Heart right ventricle (tissue), 16 donors: ENCODE measurements around the gene FCHSD2. TPM values are rescaled to one million over a fixed set of nuclear protein-coding genes. Genes with fewer than 3 reads are reported as not detected.

Source experiments
- ATAC-seq, 8 donors: fragments of 200-7000 bp; cut with Tn5 transposase; one replicate each; pipeline ENCODE4 v1.9.1; 2020; ENCODE audit warnings: mild to moderate bottlenecking in 8 of 8, moderate library complexity in 8 of 8, moderate number of reproducible peaks in 1 of 8
- DNase-seq, 2 donors: peaks; one replicate each; pipeline ENCODE4 v3.0.0-alpha.2; 2020
- H3K27ac ChIP-seq, 10 donors: fragments of 200-600 bp; sonication (generic) in 2 of 10; one replicate each; pipeline versions ENCODE4 v1.5.0 to v1.8.0; 2020 to 2022; ENCODE audit warnings: mild to moderate bottlenecking in 3 of 10
- H3K27me3 ChIP-seq, 7 donors: fragments of 200-600 bp; one replicate each; pipeline ENCODE4 v1.8.0; 2021 to 2022; ENCODE audit warnings: mild to moderate bottlenecking in 2 of 7
- H3K36me3 ChIP-seq, 9 donors: fragments of 200-600 bp; sonication (generic) in 1 of 9; one replicate each; pipeline versions ENCODE4 v1.5.0 to v1.8.0; 2020 to 2022; ENCODE audit warnings: mild to moderate bottlenecking in 2 of 9
- H3K4me1 ChIP-seq, 9 donors: fragments of 200-600 bp; sonication (generic) in 1 of 9; one replicate each; pipeline versions ENCODE4 v1.5.0 to v1.8.0; 2020 to 2022; ENCODE audit warnings: mild to moderate bottlenecking in 4 of 9
- H3K4me3 ChIP-seq, 10 donors: fragments of 200-600 bp; sonication (generic) in 2 of 10; one replicate each; pipeline versions ENCODE4 v1.5.0 to v1.8.0; 2020 to 2022; ENCODE audit warnings: mild to moderate bottlenecking in 7 of 10, moderate library complexity in 2 of 10
- H3K9me3 ChIP-seq, 11 donors: fragments of 200-600 bp in 10 of 11; sonication (generic) in 2 of 11; one replicate each; pipeline versions ENCODE4 v1.5.0 to v1.8.0; 2013 to 2022; ENCODE audit warnings: mild to moderate bottlenecking in 2 of 11, control low read depth in 1 of 11, moderate library complexity in 1 of 11
- CTCF ChIP-seq, 9 donors: fragments of 200-600 bp; sonication (generic) in 2 of 9; IDR thresholded peaks; one replicate each; pipeline versions ENCODE4 v1.5.0 to v1.8.0; 2021 to 2022; ENCODE audit warnings: antibody characterized with exemption in 9 of 9, mild to moderate bottlenecking in 5 of 9, moderate library complexity in 1 of 9
- WGBS, 2 donors: extraction: QIAGEN DNeasy Blood & Tissue Kit; methylation state at CpG; one replicate each; pipeline ENCODE4 v1.1.7; 2013; ENCODE audit warnings: inconsistent platforms in 1 of 2; 5-methylcytosine and 5-hydroxymethylcytosine counted together
- intact Hi-C, 10 donors: fragments of 100-400 bp; cut with DNase I; formaldehyde crosslinking; loops; one replicate each; pipeline versions ENCODE4 v1.11.1 to v1.14.2; 2022
- polyA plus RNA-seq, 2 donors: library from polyadenylated mRNA; stranded (reverse); fragments of 200-250 nt; gene quantifications; one replicate each; pipeline ENCODE4 v1.2.3, GENCODE V29; 2013
- total RNA-seq, 10 donors: library from RNA; stranded (reverse); fragmentation: NEBNext Ultra II Directional in 3 of 10; extraction: Animal tissue kit (Norgen Biotek cat#: 25700) in 3 of 10; gene quantifications; one replicate each; pipeline versions ENCODE4 v1.2.1 to v1.2.4, GENCODE V29; 2021 to 2023
- donor health status: Arrhythmogenic right ventricular cardiomyopathy.
- donor health status: ischemic (EF 13 %, LVEDD 7.1; RV severe dilation, severe dysfunction).
- donor health status: healthy with polysubstance abuse.
- donor health status: DM: no; HTN: yes; CAD: no.
- donor health status: DM: no; HTN: no; CAD: no.
- donor health status: ischemic (EF 25% LVEDD 6.9; RV normal size, moderate dysfunction).
- donor health status: ischemic (EF 25% LVEDD 5.7; RV mildly dilated, moderate dysfunction).
- donor health status: healthy.
- donor health status: DM: yes; HTN: yes; CAD: no.
- donor health status: Ischemic cardiomyopathy.
- donor health status: ischemic (EF 35%, LVEDD 5.7; RV mildly dilated, moderate dysfunction).
- donor health status: nonischemic (EF 11% LVEDD 7.7; RV severe dilation, severe dysfunction).
- donor health status: DM: yes; HTN: yes; CAD: no.
- donor health status: PGD.
- donor health status: ischemic (EF 29% LVEDD 5.4; RV normal size, mild dysfunction).
- donor health status: nonischemic (EF 23%, LVEDD 6.1; RV moderate dilation, normal function).

The FCHSD2 gene
- total and polyA plus RNA-seq, 12 donors: 16.1 to 48.4 (median 37.5) TPM

- WGBS, 2 donors: 40 to 59% methylated on average over 4 of the region's 4 CpGs
- DNase-seq (peak in 1 of 2 donors; percentile 62), ATAC-seq (peak; percentile 57 to 87 (median 77))
- no peak for TF ChIP-seq CTCF (IDR thresholded peaks at IDR 0.05)
- no peaks in the 10 kb centered on the region for H3K9me3 ChIP-seq
- H3K4me3 ChIP-seq: no peak overlapping the region
- peaks cover 0 to 87% (median 19%) of the 10 kb centered on the region in 9 donors for H3K36me3 ChIP-seq
- peaks cover 9 to 57% (median 35%) of the 10 kb centered on the region in 9 donors for H3K4me1 ChIP-seq
- no peaks in the 10 kb centered on the region for H3K27me3 ChIP-seq
- intact Hi-C loops: no loop called here
- peak overlapping the region in 9 of 10 donors; percentile 21 to 78 (median 54) for H3K27ac ChIP-seq
These were observed 297.8 kb downstream of the FCHSD2 start for GRCh38 chr11:72844356-72844755.

- Histone ChIP-seq H3K27ac (peak overlapping the region; percentile 30 to 78 (median 67)), H3K4me3 (no peak overlapping the region), H3K27me3 (no peaks in the 10 kb centered on the region), H3K9me3 (no peaks in the 10 kb centered on the region), H3K4me1 (peaks cover 9 to 62% (median 44%) of the 10 kb centered on the region in 9 donors), H3K36me3 (peaks cover 0 to 90% (median 19%) of the 10 kb centered on the region in 9 donors)
- DNase-seq (no peak), ATAC-seq (peak in 6 of 8 donors; percentile 28 to 57 (median 31))
- TF ChIP-seq CTCF (IDR thresholded peaks at IDR 0.05): no peak
- WGBS, 2 donors: 59 to 64% methylated on average over 14 of the region's 14 CpGs
- intact Hi-C loops: no loop called here
These were observed 299.3 kb downstream of the FCHSD2 start for GRCh38 chr11:72842653-72843330.

GRCh38 chr11:72842126-72842525 lies 300.0 kb downstream of the FCHSD2 start:
- peak overlapping the region; percentile 1 to 78 (median 67) for H3K27ac ChIP-seq
- peaks cover 9 to 69% (median 44%) of the 10 kb centered on the region in 9 donors for H3K4me1 ChIP-seq
- intact Hi-C loops: no loop called here
- WGBS, 2 donors: 82 to 83% methylated on average over 5 of the region's 5 CpGs
- DNase-seq (no peak), ATAC-seq (no peak)
- no peak for TF ChIP-seq CTCF (IDR thresholded peaks at IDR 0.05)
- H3K9me3 ChIP-seq: no peaks in the 10 kb centered on the region
- no peak overlapping the region for H3K4me3 ChIP-seq
- peaks cover 0 to 90% (median 22%) of the 10 kb centered on the region in 9 donors for H3K36me3 ChIP-seq
- no peaks in the 10 kb centered on the region for H3K27me3 ChIP-seq

- 79 to 92% methylated on average over 7 of the region's 7 CpGs for WGBS, 2 donors
- peaks cover 13 to 76% (median 50%) of the 10 kb centered on the region in 9 donors for H3K4me1 ChIP-seq
- DNase-seq (no peak), ATAC-seq (no peak)
- no peaks in the 10 kb centered on the region for H3K9me3 ChIP-seq
- TF ChIP-seq CTCF (IDR thresholded peaks at IDR 0.05): no peak
- H3K27ac ChIP-seq: peak overlapping the region in 7 of 10 donors; percentile 59 to 78 (median 68)
- no peak overlapping the region for H3K4me3 ChIP-seq
- no peaks in the 10 kb centered on the region for H3K27me3 ChIP-seq
- intact Hi-C loops: no loop called here
- peaks cover 0 to 90% (median 22%) of the 10 kb centered on the region in 9 donors for H3K36me3 ChIP-seq
These were observed 300.7 kb downstream of the FCHSD2 start for GRCh38 chr11:72841397-72841796.
